Hair follicular keratinocyte (primary cell): ENCODE results near the gene DPY19L3. TPM values are rescaled to one million over a fixed set of nuclear protein-coding genes. Genes with fewer than 3 reads are reported as not detected.

Source experiments
- total RNA-seq: library from RNA; depleted of rRNA; stranded (reverse); fragments of >200 nt; gene quantifications from 2 replicates; pipeline ENCODE4 v1.2.3, GENCODE V29; 2015

DPY19L3 gene
- total RNA-seq, result 6.2 and 10.1 TPM in 2 replicates

GRCh38 chr19:32405431-32406160 is at the start of gene DPY19L3:
TSS of gene DPY19L3 (plus strand) at chr19:32405770. CDS start at chr19:32408254, 2,484 bp downstream.

Other genes starting within 250 kb of the DPY19L3 start
- 5.2 TPM in 2 replicates for gene ZNF507, start 60.2 kb upstream of the DPY19L3 start, total RNA-seq
- 316 and 419 TPM in 2 replicates for gene PDCD5, start 175.4 kb downstream of the DPY19L3 start, total RNA-seq